Sigmoid colon (tissue), 7 donors: ENCODE measurements around the gene GPR180. TPM values are rescaled to one million over a fixed set of nuclear protein-coding genes. Genes with fewer than 3 reads are reported as not detected.

ENCODE experiments used
- DNase-seq: peaks from one replicate; pipeline ENCODE4 v3.0.0-alpha.2; 2019
- H3K27ac ChIP-seq, 4 donors: fragments of 200-600 bp; sonication (generic); one replicate each; pipeline ENCODE4 v1.5.1; 2016 to 2019; ENCODE audit warnings: mild to moderate bottlenecking in 1 of 4
- H3K27me3 ChIP-seq, 3 donors: fragments of 200-600 bp; sonication (generic); one replicate each; pipeline ENCODE4 v1.5.1; 2019; ENCODE audit warnings: mild to moderate bottlenecking in 1 of 3
- H3K36me3 ChIP-seq, 4 donors: fragments of 200-600 bp; sonication (generic); one replicate each; pipeline ENCODE4 v1.5.1; 2016 to 2019
- H3K4me1 ChIP-seq, 4 donors: fragments of 200-600 bp; sonication (generic); one replicate each; pipeline ENCODE4 v1.5.1; 2017 to 2019
- H3K4me3 ChIP-seq, 4 donors: fragments of 200-600 bp; sonication (generic); one replicate each; pipeline ENCODE4 v1.5.1; 2017 to 2019; ENCODE audit warnings: mild to moderate bottlenecking in 2 of 4, moderate library complexity in 1 of 4
- H3K9me3 ChIP-seq, 4 donors: fragments of 200-600 bp in 3 of 4; sonication (generic) in 3 of 4; one replicate each; pipeline versions ENCODE4 v1.5.1 to v1.6.1; 2013 to 2019
- EP300 ChIP-seq, 4 donors: sonication (generic); formaldehyde crosslinking; IDR thresholded peaks; one replicate each; pipeline ENCODE4 v1.6.1; 2017; ENCODE audit warnings: antibody characterized with exemption in 4 of 4
- POLR2A ChIP-seq, 2 donors: fragments of 450-650 bp; IDR thresholded peaks; one replicate each; pipeline ENCODE4 v1.6.1; 2016; ENCODE audit warnings: antibody characterized with exemption in 2 of 2, mild to moderate bottlenecking in 2 of 2, moderate library complexity in 2 of 2
- POLR2AphosphoS5 ChIP-seq, 4 donors: sonication (generic); formaldehyde crosslinking; IDR thresholded peaks; one replicate each; pipeline ENCODE4 v1.6.1; 2017; ENCODE audit warnings: antibody characterized with exemption in 4 of 4
- WGBS, 2 donors: extraction: QIAGEN DNeasy Blood & Tissue Kit; methylation state at CpG; one replicate each; pipeline ENCODE4 v1.1.7; 2013; 5-methylcytosine and 5-hydroxymethylcytosine counted together
- intact Hi-C: fragments of 100-400 bp; cut with DNase I; formaldehyde crosslinking; loops from one replicate; pipeline ENCODE4 v1.15.1; 2023
- polyA plus RNA-seq, 3 donors: library from polyadenylated mRNA; stranded (reverse); fragments of 200-250 nt; gene quantifications; one replicate each; pipeline ENCODE4 v1.2.3, GENCODE V29; 2013
- total RNA-seq, 4 donors: library from RNA; depleted of rRNA; stranded (reverse); fragments of >200 nt; gene quantifications; one replicate each; pipeline ENCODE4 v1.1.0, GENCODE V29; 2016
- TF ChIP-seq, protein P1 (sequence below), 4 experiments: fragments of 450-650 bp in 3 of 4; fragments of 200-600 bp in 1 of 4; IDR thresholded peaks; one replicate each; pipeline ENCODE4 v1.5.1; 2016 to 2019; ENCODE audit warnings: antibody characterized with exemption in 4 of 4, mild to moderate bottlenecking in 3 of 4, moderate library complexity in 2 of 4
- donor health status: healthy with polysubstance abuse.
- donor health status: Bipolar disorder and iron deficiency.
- donor health status: healthy.

Gene GPR180
- total and polyA plus RNA-seq, 7 donors: 0.69 to 6.9 (median 4.9) TPM

DNA sequence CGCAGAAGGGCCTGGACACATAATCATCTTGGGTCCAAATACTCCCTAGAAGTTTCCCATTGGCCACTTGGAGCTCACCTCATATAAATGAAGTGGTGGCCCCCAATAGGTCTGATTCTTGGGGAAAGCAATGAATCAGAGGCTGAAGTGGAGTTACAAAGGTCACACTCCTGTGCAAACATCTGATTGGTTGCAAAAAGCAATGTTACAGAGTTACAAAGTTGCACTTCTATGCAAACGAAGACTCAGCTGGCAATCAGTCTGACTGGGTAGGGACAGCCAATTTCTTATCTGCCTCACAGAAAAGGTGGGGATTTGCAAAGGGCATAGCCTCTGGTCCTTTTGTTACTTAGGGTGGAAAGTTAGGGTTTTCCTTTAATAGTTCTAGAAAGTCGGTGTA, 1.8 kb upstream of the GPR180 start:
- 72 to 88% methylated on average over 3 of the region's 3 CpGs for WGBS, 2 donors
- Histone ChIP-seq H3K27ac (no peak overlapping the region), H3K36me3 (no peaks in the 10 kb centered on the region), H3K4me1 (peaks cover 0 to 23% (median 14%) of the 10 kb centered on the region in 4 donors), H3K9me3 (no peaks in the 10 kb centered on the region), H3K4me3 (no peak overlapping the region), H3K27me3 (no peaks in the 10 kb centered on the region)
- no peak for TF ChIP-seq POLR2AphosphoS5 (IDR thresholded peaks at IDR 0.05)
- no peak for TF ChIP-seq POLR2A (IDR thresholded peaks at IDR 0.05)
- TF ChIP-seq, protein P1, sequence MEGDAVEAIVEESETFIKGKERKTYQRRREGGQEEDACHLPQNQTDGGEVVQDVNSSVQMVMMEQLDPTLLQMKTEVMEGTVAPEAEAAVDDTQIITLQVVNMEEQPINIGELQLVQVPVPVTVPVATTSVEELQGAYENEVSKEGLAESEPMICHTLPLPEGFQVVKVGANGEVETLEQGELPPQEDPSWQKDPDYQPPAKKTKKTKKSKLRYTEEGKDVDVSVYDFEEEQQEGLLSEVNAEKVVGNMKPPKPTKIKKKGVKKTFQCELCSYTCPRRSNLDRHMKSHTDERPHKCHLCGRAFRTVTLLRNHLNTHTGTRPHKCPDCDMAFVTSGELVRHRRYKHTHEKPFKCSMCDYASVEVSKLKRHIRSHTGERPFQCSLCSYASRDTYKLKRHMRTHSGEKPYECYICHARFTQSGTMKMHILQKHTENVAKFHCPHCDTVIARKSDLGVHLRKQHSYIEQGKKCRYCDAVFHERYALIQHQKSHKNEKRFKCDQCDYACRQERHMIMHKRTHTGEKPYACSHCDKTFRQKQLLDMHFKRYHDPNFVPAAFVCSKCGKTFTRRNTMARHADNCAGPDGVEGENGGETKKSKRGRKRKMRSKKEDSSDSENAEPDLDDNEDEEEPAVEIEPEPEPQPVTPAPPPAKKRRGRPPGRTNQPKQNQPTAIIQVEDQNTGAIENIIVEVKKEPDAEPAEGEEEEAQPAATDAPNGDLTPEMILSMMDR (IDR thresholded peaks at IDR 0.05): no peak
- no peak for TF ChIP-seq EP300 (IDR thresholded peaks at IDR 0.05)
- no peak for DNase-seq
- intact Hi-C loops: loop anchor here (2.0 to 5.0 kb wide), 2 partner anchors 51 to 787 kb away; no protein-coding TSS in a partner anchor

DNA sequence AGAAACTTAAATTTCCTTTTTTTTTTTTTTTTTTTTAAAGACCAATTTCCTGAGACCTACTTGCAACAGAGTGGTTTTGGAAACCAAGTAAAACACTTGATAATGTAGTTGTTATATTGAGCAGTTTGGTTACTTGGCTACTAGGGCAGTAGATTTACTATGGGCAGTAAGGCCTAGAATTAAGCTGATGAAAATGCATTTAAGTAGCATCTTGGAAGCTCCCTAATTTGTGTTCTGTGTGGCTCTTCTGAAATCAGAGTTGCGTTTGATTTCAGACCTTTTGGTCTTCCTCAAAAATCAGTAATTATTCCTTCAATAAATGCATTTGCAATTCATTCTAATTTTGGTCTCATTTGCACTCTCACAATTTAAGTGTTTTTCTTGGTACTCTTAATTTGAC, 810 bp downstream of the GPR180 start:
- H3K27me3 ChIP-seq: no peaks in the 10 kb centered on the region

DNA sequence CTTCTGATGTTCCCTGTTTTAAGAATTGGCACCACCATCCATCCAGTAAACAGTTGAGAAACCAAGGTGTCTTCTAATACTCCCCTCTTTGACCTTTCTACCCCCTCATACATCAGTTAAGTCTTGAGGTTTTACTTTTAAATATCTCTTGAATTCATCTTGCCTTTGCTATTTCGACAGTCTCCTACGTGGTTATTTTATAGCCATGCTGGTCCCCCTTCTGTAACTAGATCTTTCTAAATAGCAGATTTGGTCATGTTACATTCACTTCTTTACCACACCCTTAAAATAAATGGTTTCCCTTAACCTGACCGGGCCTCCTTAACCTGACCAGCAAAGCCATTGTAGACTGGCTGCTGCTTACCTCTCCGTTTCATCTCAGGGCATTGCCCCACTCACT, 5.4 kb downstream of the GPR180 start:
- H3K27me3 ChIP-seq: no peaks in the 10 kb centered on the region
- TF ChIP-seq EP300 (IDR thresholded peaks at IDR 0.05): no peak
- no peak for TF ChIP-seq POLR2A (IDR thresholded peaks at IDR 0.05)
- TF ChIP-seq POLR2AphosphoS5 (IDR thresholded peaks at IDR 0.05): no peak
- TF ChIP-seq, protein P1 (IDR thresholded peaks at IDR 0.05): no peak
- intact Hi-C loops: no loop called here
- H3K36me3 ChIP-seq: peaks cover 0 to 41% (median 9%) of the 10 kb centered on the region in 4 donors
- H3K4me3 ChIP-seq: no peak overlapping the region
- H3K4me1 ChIP-seq: peaks cover 0 to 14% (median 6%) of the 10 kb centered on the region in 4 donors
- H3K9me3 ChIP-seq: no peaks in the 10 kb centered on the region
- DNase-seq: no peak
- no peak overlapping the region for H3K27ac ChIP-seq
- 90 to 92% methylated on average over 4 of the region's 4 CpGs for WGBS, 2 donors

More for the DNA sequence above, 810 bp downstream of the GPR180 start:
- peak overlapping the region; percentile 88 to 91 (median 90) for H3K27ac ChIP-seq
- intact Hi-C loops: loop anchor here (5.0 kb wide), 1 partner anchor 785 kb away; no protein-coding TSS in a partner anchor
- no peaks in the 10 kb centered on the region for H3K9me3 ChIP-seq
- peak overlapping the region; percentile 80 to 100 (median 94) for H3K4me3 ChIP-seq
- H3K36me3 ChIP-seq: peaks cover 0 to 21% (median 6%) of the 10 kb centered on the region in 4 donors
- no peak for DNase-seq
- 45 to 57% methylated on average over 1 of the region's 1 CpG for whole genome bisulfite sequencing, 2 donors
- TF ChIP-seq, protein P1 (IDR thresholded peaks at IDR 0.05): no peak
- H3K4me1 ChIP-seq: peaks cover 0 to 14% (median 6%) of the 10 kb centered on the region in 4 donors

DNA sequence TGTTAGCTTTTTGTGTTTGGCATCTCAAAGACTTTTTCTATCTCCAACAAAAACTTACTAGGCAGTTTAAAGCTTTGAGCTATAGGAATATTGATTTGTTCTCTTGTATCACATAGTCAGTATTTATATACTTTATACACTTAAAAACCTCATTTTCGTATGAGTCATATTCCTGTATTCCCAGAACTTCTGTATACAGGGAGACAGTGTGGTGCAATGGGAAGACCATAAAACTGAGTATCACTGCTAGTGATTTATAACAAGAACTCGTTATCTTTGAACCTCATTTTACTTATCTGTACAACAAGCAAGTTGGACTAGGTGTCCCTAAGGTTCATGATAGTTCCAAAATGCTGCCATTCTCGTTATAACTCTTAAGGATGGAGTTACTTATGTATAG, 6.3 kb downstream of the GPR180 start:
- no peak for DNase-seq
- H3K27ac ChIP-seq: no peak overlapping the region
- H3K9me3 ChIP-seq: no peaks in the 10 kb centered on the region
- TF ChIP-seq EP300 (IDR thresholded peaks at IDR 0.05) (no peak), POLR2AphosphoS5 (IDR thresholded peaks at IDR 0.05) (no peak), POLR2A (IDR thresholded peaks at IDR 0.05) (no peak)
- TF ChIP-seq, protein P1 (IDR thresholded peaks at IDR 0.05): no peak
- 68 to 81% methylated on average over 3 of the region's 3 CpGs for WGBS, 2 donors
- H3K27me3 ChIP-seq: no peaks in the 10 kb centered on the region
- peaks cover 0 to 45% (median 9%) of the 10 kb centered on the region in 4 donors for H3K36me3 ChIP-seq
- no peak overlapping the region for H3K4me3 ChIP-seq
- H3K4me1 ChIP-seq: peaks cover 0 to 6% (median 2%) of the 10 kb centered on the region in 4 donors
- intact Hi-C loops: no loop called here

DNA sequence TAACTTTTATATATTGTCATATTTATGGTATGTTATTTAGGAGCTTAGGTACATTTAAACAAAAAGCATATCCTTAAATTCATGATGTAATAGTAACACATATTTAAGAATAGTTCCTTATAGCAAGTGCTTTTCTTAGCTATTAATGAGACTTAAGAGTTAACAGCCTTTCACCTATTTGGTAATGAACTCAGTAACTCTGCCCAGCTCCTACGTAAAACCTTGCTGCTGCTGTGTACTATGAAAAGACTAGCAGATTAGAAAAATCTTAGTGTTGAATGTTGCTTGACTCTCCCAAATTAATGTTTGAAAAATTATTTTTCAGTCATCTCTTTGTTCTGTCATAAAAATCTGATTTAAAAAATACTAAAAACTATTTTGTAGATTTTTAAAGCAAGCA, 6.9 kb downstream of the GPR180 start:
- Histone ChIP-seq H3K27ac (no peak overlapping the region), H3K36me3 (peaks cover 0 to 45% (median 9%) of the 10 kb centered on the region in 4 donors), H3K27me3 (no peaks in the 10 kb centered on the region), H3K4me1 (no peaks in the 10 kb centered on the region), H3K4me3 (no peak overlapping the region), H3K9me3 (no peaks in the 10 kb centered on the region)
- no peak for TF ChIP-seq EP300 (IDR thresholded peaks at IDR 0.05)
- TF ChIP-seq POLR2AphosphoS5 (IDR thresholded peaks at IDR 0.05): no peak
- no peak for TF ChIP-seq POLR2A (IDR thresholded peaks at IDR 0.05)
- WGBS, 2 donors: 86 to 91% methylated on average over 1 of the region's 1 CpG
- intact Hi-C loops: no loop called here
- DNase-seq: no peak
